H1 (cell line): ENCODE results near the gene PEX16. TPM values are rescaled to one million over a fixed set of nuclear protein-coding genes. Genes with fewer than 3 reads are reported as not detected.

ENCODE experiments used
- CHD7 ChIP-seq: fragments of 300-600 bp; sonication (generic); IDR thresholded peaks from 2 replicates; pipeline ENCODE4 v1.7.1; 2012; ENCODE audit warnings: low read length, moderate library complexity, mild to moderate bottlenecking, inconsistent platforms; ENCODE audit not compliant: insufficient replicate concordance
- GTF2F1 ChIP-seq: IDR thresholded peaks from 2 replicates; pipeline ENCODE4 v1.6.1; 2012; ENCODE audit warnings: low read depth, low read length, improper control_type of control experiment, borderline replicate concordance
- polyA plus RNA-seq, 7 experiments: library from polyadenylated mRNA; depleted of rRNA in 3 of 7; stranded (reverse) in 5 of 7; unstranded in 2 of 7; fragments of >200 nt in 5 of 7; fragments of 200-250 nt in 2 of 7; gene quantifications; 1 replicate in 5 of 7; 2 replicates in 1 of 7; 4 replicates in 1 of 7; pipeline versions ENCODE4 v1.2.1 to v1.2.3, GENCODE V29; 2011 to 2013; ENCODE audit warnings: missing spikeins in 2 of 7, mixed read lengths in 2 of 7
- total RNA-seq: library from RNA; stranded (reverse); fragmentation: NEBNext Ultra II Directional; extraction: Animal tissue kit (Norgen Biotek cat#: 25700); gene quantifications from 2 replicates; pipeline ENCODE4 v1.2.1, GENCODE V29; 2021

PEX16 gene
- total and polyA plus RNA-seq, 2 of the 8 experiments (the other 6 are each of a cell fraction or from before 2014, with no cell fraction given) = 29.2 to 36.0 TPM

- TF ChIP-seq CHD7 (no peak), GTF2F1 (no peak)
Measured at GRCh38 chr11:45902452-45903380, 15.0 kb downstream of the PEX16 start (continued).
